ENCODE measurements around the gene PMFBP1. TPM values are rescaled to one million over a fixed set of nuclear protein-coding genes. Genes with fewer than 3 reads are reported as not detected.

The PMFBP1 gene
- total RNA-seq, 2 donors from 2014 or later = 2.0 TPM; not detected in 1

- Histone ChIP-seq H3K4me3 (no peak overlapping the region), H3K9me3 (no peaks in the 10 kb centered on the region), H3K27me3 (no peaks in the 10 kb centered on the region), H3K4me1 (no peaks in the 10 kb centered on the region), H3K27ac (no peak overlapping the region), H3K36me3 (peaks cover 45% of the 10 kb centered on the region)
- no peak for TF ChIP-seq CTCF (IDR thresholded peaks at IDR 0.05)
- no peak for DNase-seq (ENCODE audit: low spot score)
Observed at GRCh38 chr16:72112906-72113615, 58.9 kb downstream of the PMFBP1 start.

- no peaks in the 10 kb centered on the region for H3K9me3 ChIP-seq
- no peaks in the 10 kb centered on the region for H3K4me1 ChIP-seq
- no peak for TF ChIP-seq CTCF (IDR thresholded peaks at IDR 0.05)
- H3K36me3 ChIP-seq = peaks cover 51% of the 10 kb centered on the region
- H3K27me3 ChIP-seq = no peaks in the 10 kb centered on the region
- H3K27ac ChIP-seq = no peak overlapping the region
- H3K4me3 ChIP-seq = no peak overlapping the region
- DNase-seq (ENCODE audit: low spot score) = no peak
Observed at GRCh38 chr16:72112452-72112792, 59.5 kb downstream of the PMFBP1 start.

GRCh38 chr16:72111657-72112451 lies 60.1 kb downstream of the PMFBP1 start:
- no peak for DNase-seq (ENCODE audit: low spot score)
- Histone ChIP-seq H3K4me1 (no peaks in the 10 kb centered on the region), H3K27me3 (no peaks in the 10 kb centered on the region), H3K4me3 (no peak overlapping the region), H3K27ac (no peak overlapping the region), H3K36me3 (peaks cover 56% of the 10 kb centered on the region), H3K9me3 (no peaks in the 10 kb centered on the region)
- TF ChIP-seq CTCF (IDR thresholded peaks at IDR 0.05) = no peak

- Histone ChIP-seq H3K27me3 (no peaks in the 10 kb centered on the region), H3K9me3 (no peaks in the 10 kb centered on the region), H3K4me1 (no peaks in the 10 kb centered on the region), H3K4me3 (no peak overlapping the region), H3K36me3 (peaks cover 65% of the 10 kb centered on the region), H3K27ac (no peak overlapping the region)
- TF ChIP-seq CTCF (IDR thresholded peaks at IDR 0.05) = no peak
- DNase-seq (ENCODE audit: low spot score) = no peak
Observed at GRCh38 chr16:72110662-72111615, 61.0 kb downstream of the PMFBP1 start.

- H3K36me3 ChIP-seq = peaks cover 74% of the 10 kb centered on the region
- no peak for TF ChIP-seq CTCF (IDR thresholded peaks at IDR 0.05)
- H3K27me3 ChIP-seq = no peaks in the 10 kb centered on the region
- no peak overlapping the region for H3K4me3 ChIP-seq
- no peaks in the 10 kb centered on the region for H3K9me3 ChIP-seq
- DNase-seq (ENCODE audit: low spot score) = no peak
- no peaks in the 10 kb centered on the region for H3K4me1 ChIP-seq
- no peak overlapping the region for H3K27ac ChIP-seq
Observed at GRCh38 chr16:72109966-72110530, 61.9 kb downstream of the PMFBP1 start.

Measured in right atrium auricular region (tissue), 2 donors.